Left ventricle myocardium inferior (tissue), 1 donor: ENCODE results near the gene CYP3A7. TPM values are rescaled to one million over a fixed set of nuclear protein-coding genes. Genes with fewer than 3 reads are reported as not detected.
"Not testable (repeated sequence)": the region's sequence is repeated elsewhere in the genome, so short reads cannot be mapped to it uniquely, and the experiment has no call there.

Experiments used
- DNase-seq: peaks from one replicate; pipeline ENCODE4 v3.0.0-alpha.2; 2020
- H3K27ac ChIP-seq: fragments of 200-600 bp; replicated peaks from 2 replicates; pipeline ENCODE4 v1.8.0; 2021
- H3K27me3 ChIP-seq: fragments of 200-600 bp; 2 replicates; pipeline ENCODE4 v1.8.0; 2021; ENCODE audit warnings: low read depth
- H3K36me3 ChIP-seq: fragments of 200-600 bp; 2 replicates; pipeline ENCODE4 v1.8.0; 2021
- H3K4me1 ChIP-seq: fragments of 200-600 bp; 2 replicates; pipeline ENCODE4 v1.8.0; 2021
- H3K4me3 ChIP-seq: fragments of 200-600 bp; 2 replicates; pipeline ENCODE4 v1.8.0; 2021; ENCODE audit warnings: mild to moderate bottlenecking, moderate library complexity
- H3K9me3 ChIP-seq: fragments of 200-600 bp; replicated peaks from 2 replicates; pipeline ENCODE4 v1.8.0; 2021
- CTCF ChIP-seq: fragments of 200-600 bp; IDR thresholded peaks from 2 replicates; pipeline ENCODE4 v1.8.0; 2021; ENCODE audit warnings: antibody characterized with exemption, mild to moderate bottlenecking, borderline replicate concordance
- intact Hi-C: fragments of 100-400 bp; cut with micrococcal nuclease; formaldehyde crosslinking; loops from one replicate; pipeline ENCODE4 v1.11.0; 2022
- total RNA-seq: library from RNA; stranded (reverse); fragmentation: NEBNext Ultra II Directional; extraction: Animal tissue kit (Norgen Biotek cat#: 25700); gene quantifications from one replicate; pipeline ENCODE4 v1.2.1, GENCODE V29; 2021
- donor health status: DM: no; HTN: yes; CAD: no; lungs with severe emphysema.

CYP3A7 gene
- total RNA-seq, 1 donor from 2014 or later = not detected

- H3K27me3 ChIP-seq = no peaks in the 10 kb centered on the region
- H3K4me3 ChIP-seq = no peak overlapping the region
- no peaks in the 10 kb centered on the region for H3K4me1 ChIP-seq
- H3K9me3 ChIP-seq = peaks cover 6% of the 10 kb centered on the region
- intact Hi-C loops = no loop called here
- H3K36me3 ChIP-seq = no peaks in the 10 kb centered on the region
- TF ChIP-seq CTCF = no peak
- DNase-seq = no peak
- H3K27ac ChIP-seq = no peak overlapping the region
These were observed 43.9 kb upstream of the CYP3A7 start for GRCh38 chr7:99778880-99779279.

GRCh38 chr7:99773395-99773794 is 38.4 kb upstream of the CYP3A7 start:
- DNase-seq, intact Hi-C loops, H3K36me3 ChIP-seq, H3K27me3 ChIP-seq, H3K4me3 ChIP-seq, H3K4me1 ChIP-seq, H3K27ac ChIP-seq: not testable (repeated sequence)
- peaks cover 11% of the 10 kb centered on the region for H3K9me3 ChIP-seq

DNA sequence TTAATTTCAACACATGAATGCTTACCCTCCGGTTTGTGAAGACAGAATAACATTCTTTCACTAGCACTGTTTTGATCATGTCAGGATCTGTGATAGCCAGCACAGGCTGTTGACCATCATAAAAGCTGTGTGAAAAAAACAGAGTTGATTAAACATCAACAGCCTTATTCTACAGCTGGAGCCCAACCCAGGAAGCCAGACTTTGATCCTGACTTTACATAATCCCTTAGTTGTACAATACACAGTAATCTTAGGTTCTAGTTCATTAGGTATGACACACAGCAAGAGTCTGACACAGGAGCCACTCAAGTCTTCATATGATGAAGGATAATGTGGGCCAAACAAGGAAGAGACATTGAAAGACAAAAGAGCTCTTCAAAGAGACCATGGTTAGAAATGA is 37.6 kb upstream of the CYP3A7 start:
- intact Hi-C loops = no loop called here

DNA sequence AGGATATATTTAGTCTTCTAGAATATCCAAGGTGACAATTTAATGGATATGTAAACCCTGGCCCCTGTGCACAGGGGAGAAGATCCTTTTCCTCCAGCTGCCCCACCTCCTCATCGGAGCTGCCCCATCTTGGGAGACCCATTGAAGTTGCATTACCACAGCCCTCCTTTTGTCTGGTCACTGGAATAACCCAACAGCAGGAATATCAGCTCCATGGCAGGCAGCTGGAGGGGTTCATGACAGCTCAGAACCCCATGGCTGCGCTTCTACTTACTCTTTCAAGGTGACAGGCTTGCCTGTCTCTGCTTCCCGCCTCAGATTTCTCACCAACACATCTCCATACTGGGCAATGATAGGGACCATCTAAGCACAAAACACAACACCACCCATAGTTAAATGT is 34.5 kb upstream of the CYP3A7 start:
- H3K36me3 ChIP-seq, intact Hi-C loops, H3K27ac ChIP-seq, H3K27me3 ChIP-seq, H3K9me3 ChIP-seq, DNase-seq, H3K4me1 ChIP-seq, H3K4me3 ChIP-seq: not testable (repeated sequence)

More for the DNA sequence above, 37.6 kb upstream of the CYP3A7 start:
- Histone ChIP-seq H3K27ac (no peak overlapping the region), H3K36me3 (no peaks in the 10 kb centered on the region), H3K4me3 (no peak overlapping the region), H3K4me1 (no peaks in the 10 kb centered on the region), H3K9me3 (peaks cover 11% of the 10 kb centered on the region), H3K27me3 (no peaks in the 10 kb centered on the region)
- no peak for TF ChIP-seq CTCF
- no peak for DNase-seq

DNA sequence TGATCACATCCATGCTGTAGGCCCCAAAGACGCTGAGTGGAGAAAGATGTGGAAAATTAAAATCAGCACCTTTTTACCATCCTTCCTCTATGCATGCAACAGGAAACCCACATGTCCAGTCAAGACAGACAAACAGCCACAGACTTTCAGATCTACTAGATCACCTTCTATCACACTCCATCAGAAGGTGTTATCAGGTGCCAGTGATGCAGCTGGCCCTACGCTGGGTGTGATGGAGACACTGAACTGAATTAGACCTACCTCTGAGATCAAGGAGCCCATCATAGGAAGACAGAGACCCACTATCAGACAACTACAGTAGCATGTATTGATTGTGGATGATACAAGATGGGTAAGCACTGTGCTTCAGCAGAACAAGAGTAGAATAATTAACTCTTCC is 33.5 kb upstream of the CYP3A7 start:
- Histone ChIP-seq H3K4me3 (no peak overlapping the region), H3K9me3 (peaks cover 5% of the 10 kb centered on the region), H3K27ac (no peak overlapping the region), H3K36me3 (no peaks in the 10 kb centered on the region), H3K27me3 (no peaks in the 10 kb centered on the region), H3K4me1 (peaks cover under 1% of the 10 kb centered on the region)
- DNase-seq = no peak
- no peak for TF ChIP-seq CTCF
- intact Hi-C loops = no loop called here

DNA sequence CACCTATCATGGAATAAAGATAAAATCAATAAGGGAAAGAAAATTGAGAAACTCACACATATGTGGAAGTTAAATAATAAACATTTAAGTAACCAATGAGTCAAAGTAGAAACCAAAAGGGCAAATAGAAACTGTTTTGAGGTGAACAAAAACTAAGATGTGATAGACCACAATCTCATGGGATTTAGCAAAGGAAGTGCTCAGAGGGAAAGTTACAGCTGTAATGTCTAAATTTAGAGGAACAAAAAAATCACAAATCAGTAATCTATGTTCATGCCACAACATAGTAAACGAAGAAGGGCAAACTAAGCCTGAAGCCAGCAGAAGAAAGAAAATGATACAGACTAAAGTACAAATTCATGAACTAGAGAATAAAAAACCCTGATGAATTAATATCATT is 32.7 kb upstream of the CYP3A7 start:
- peaks cover 5% of the 10 kb centered on the region for H3K9me3 ChIP-seq
- no peaks in the 10 kb centered on the region for H3K36me3 ChIP-seq
- H3K4me1 ChIP-seq = peaks cover 8% of the 10 kb centered on the region
- DNase-seq = no peak
- intact Hi-C loops = no loop called here
- H3K4me3 ChIP-seq = no peak overlapping the region
- no peaks in the 10 kb centered on the region for H3K27me3 ChIP-seq
- no peak overlapping the region for H3K27ac ChIP-seq
- TF ChIP-seq CTCF = no peak
